SJCRH30 (cell line): ENCODE measurements around the gene COL25A1. TPM values are rescaled to one million over a fixed set of nuclear protein-coding genes. Genes with fewer than 3 reads are reported as not detected.

Experiments used
- DNase-seq, 2 experiments: peaks; one replicate each; pipeline ENCODE4 v3.0.0-alpha.2; 2015 to 2020
- H3K27ac ChIP-seq: fragments of 250-450 bp; sonication (Bioruptor Pico); 2 replicates; pipeline ENCODE4 v1.5.1; 2020; ENCODE audit warnings: mild to moderate bottlenecking, moderate library complexity
- H3K27me3 ChIP-seq: fragments of 250-450 bp; sonication (Bioruptor Pico); 2 replicates; pipeline ENCODE4 v1.5.1; 2020; ENCODE audit warnings: mild to moderate bottlenecking, moderate library complexity
- H3K36me3 ChIP-seq: fragments of 250-450 bp; sonication (Bioruptor Pico); 2 replicates; pipeline ENCODE4 v1.5.1; 2020; ENCODE audit warnings: mild to moderate bottlenecking, moderate library complexity
- H3K4me1 ChIP-seq: fragments of 250-450 bp; sonication (Bioruptor Pico); 2 replicates; pipeline ENCODE4 v1.5.1; 2020; ENCODE audit warnings: mild to moderate bottlenecking, moderate library complexity
- H3K4me3 ChIP-seq: fragments of 250-450 bp; sonication (Bioruptor Pico); 2 replicates; pipeline ENCODE4 v1.5.1; 2020; ENCODE audit warnings: mild to moderate bottlenecking, moderate library complexity
- H3K9me3 ChIP-seq: fragments of 250-450 bp; sonication (Bioruptor Pico); replicated peaks from 2 replicates; pipeline ENCODE4 v1.5.1; 2020; ENCODE audit warnings: mild to moderate bottlenecking, moderate library complexity
- total RNA-seq: library from RNA; depleted of rRNA; stranded (reverse); fragments of >200 nt; shearing (Covaris generic); gene quantifications from 2 replicates; pipeline ENCODE4 v1.2.3, GENCODE V29; 2014

The COL25A1 gene
- total RNA-seq, 1 experiment from 2014 or later, result 13.2 TPM

- H3K36me3 ChIP-seq, result no peaks in the 10 kb centered on the region
- H3K4me3 ChIP-seq, result no peak overlapping the region
- H3K27ac ChIP-seq, result no peak overlapping the region
- H3K27me3 ChIP-seq, result no peaks in the 10 kb centered on the region
- peak; percentile 26 to 27 for DNase-seq
- peaks cover 10% of the 10 kb centered on the region for H3K4me1 ChIP-seq
- H3K9me3 ChIP-seq, result no peaks in the 10 kb centered on the region
Measured at GRCh38 chr4:108978066-108978465, 324.4 kb downstream of the COL25A1 start.

- H3K4me3 ChIP-seq, result no peak overlapping the region
- no peaks in the 10 kb centered on the region for H3K27me3 ChIP-seq
- no peak overlapping the region for H3K27ac ChIP-seq
- no peaks in the 10 kb centered on the region for H3K36me3 ChIP-seq
- peaks cover 5% of the 10 kb centered on the region for H3K4me1 ChIP-seq
- no peak for DNase-seq
- no peaks in the 10 kb centered on the region for H3K9me3 ChIP-seq
Measured at GRCh38 chr4:108972613-108973283, 329.7 kb downstream of the COL25A1 start.

GRCh38 chr4:108971473-108971872, 331.0 kb downstream of the COL25A1 start:
- Histone ChIP-seq H3K36me3 (no peaks in the 10 kb centered on the region), H3K27ac (no peak overlapping the region), H3K4me3 (no peak overlapping the region), H3K27me3 (no peaks in the 10 kb centered on the region), H3K4me1 (no peaks in the 10 kb centered on the region), H3K9me3 (no peaks in the 10 kb centered on the region)
- DNase-seq, result no peak

GRCh38 chr4:108965472-108966076, 336.9 kb downstream of the COL25A1 start:
- Histone ChIP-seq H3K36me3 (no peaks in the 10 kb centered on the region), H3K27me3 (no peaks in the 10 kb centered on the region), H3K27ac (peak overlapping the region; percentile 14), H3K4me1 (peaks cover 19% of the 10 kb centered on the region), H3K4me3 (no peak overlapping the region), H3K9me3 (no peaks in the 10 kb centered on the region)
- DNase-seq, result peak; percentile 21 to 70

DNA sequence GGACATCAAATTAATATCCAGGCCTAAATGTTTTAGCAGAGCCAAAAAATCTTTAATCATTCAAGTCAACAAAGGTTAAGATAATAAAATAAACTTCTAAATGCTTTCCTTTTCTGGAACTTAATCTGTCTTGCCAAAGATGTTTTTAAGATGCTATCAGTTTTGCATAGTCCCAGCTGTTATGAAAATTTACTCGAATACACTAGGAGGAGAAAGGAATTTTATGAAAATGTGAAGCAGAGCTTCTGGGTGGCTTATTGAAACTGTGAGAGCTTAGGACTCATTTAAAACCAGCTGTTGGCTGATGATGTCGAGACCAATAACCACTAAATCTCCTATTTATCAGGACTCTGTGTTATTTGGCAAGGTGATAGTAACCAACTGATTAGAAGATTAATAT, 337.4 kb downstream of the COL25A1 start:
- peak; percentile 45 to 87 for DNase-seq
- Histone ChIP-seq H3K4me1 (peaks cover 19% of the 10 kb centered on the region), H3K4me3 (no peak overlapping the region), H3K9me3 (no peaks in the 10 kb centered on the region), H3K27ac (peak overlapping the region; percentile 14), H3K36me3 (no peaks in the 10 kb centered on the region), H3K27me3 (no peaks in the 10 kb centered on the region)

GRCh38 chr4:108963910-108964309, 338.5 kb downstream of the COL25A1 start:
- Histone ChIP-seq H3K4me1 (peaks cover 29% of the 10 kb centered on the region), H3K27me3 (no peaks in the 10 kb centered on the region), H3K4me3 (no peak overlapping the region), H3K9me3 (no peaks in the 10 kb centered on the region), H3K27ac (no peak overlapping the region), H3K36me3 (no peaks in the 10 kb centered on the region)
- no peak for DNase-seq

DNA sequence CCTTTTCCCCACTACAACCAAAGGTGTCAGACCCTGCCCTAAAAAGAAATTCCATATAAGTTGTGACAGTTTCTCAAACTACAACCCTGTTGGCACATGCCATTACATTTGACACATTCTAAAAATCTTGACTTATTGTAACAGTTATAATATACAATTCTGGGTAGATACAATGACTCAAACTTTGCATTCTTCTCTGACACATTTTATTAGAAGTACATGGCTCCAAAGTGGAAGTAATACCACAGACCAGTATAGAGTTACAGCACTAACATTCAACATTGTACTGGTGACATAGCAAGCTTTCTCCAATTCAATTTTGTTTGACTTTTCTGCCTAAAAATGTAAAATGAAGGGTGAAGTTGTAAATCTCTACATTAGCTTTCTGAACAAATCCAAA, 343.0 kb downstream of the COL25A1 start:
- Histone ChIP-seq H3K27ac (no peak overlapping the region), H3K27me3 (no peaks in the 10 kb centered on the region), H3K4me1 (peaks cover 24% of the 10 kb centered on the region), H3K9me3 (no peaks in the 10 kb centered on the region), H3K4me3 (no peak overlapping the region), H3K36me3 (no peaks in the 10 kb centered on the region)
- peak in 1 of 2 experiments; percentile 37 for DNase-seq

GRCh38 chr4:108954880-108955279, 347.6 kb downstream of the COL25A1 start:
- DNase-seq, result no peak
- peaks cover 19% of the 10 kb centered on the region for H3K4me1 ChIP-seq
- no peaks in the 10 kb centered on the region for H3K27me3 ChIP-seq
- no peaks in the 10 kb centered on the region for H3K36me3 ChIP-seq
- no peaks in the 10 kb centered on the region for H3K9me3 ChIP-seq
- no peak overlapping the region for H3K4me3 ChIP-seq
- peak overlapping the region; percentile 24 for H3K27ac ChIP-seq

- DNase-seq, result no peak
- Histone ChIP-seq H3K36me3 (no peaks in the 10 kb centered on the region), H3K27ac (no peak overlapping the region), H3K9me3 (no peaks in the 10 kb centered on the region), H3K27me3 (no peaks in the 10 kb centered on the region), H3K4me3 (no peak overlapping the region), H3K4me1 (peaks cover 10% of the 10 kb centered on the region)
Measured at GRCh38 chr4:108953941-108954340, 348.5 kb downstream of the COL25A1 start.

GRCh38 chr4:108950158-108950915, 352.1 kb downstream of the COL25A1 start:
- Histone ChIP-seq H3K9me3 (no peaks in the 10 kb centered on the region), H3K4me1 (peaks cover 4% of the 10 kb centered on the region), H3K27me3 (no peaks in the 10 kb centered on the region), H3K36me3 (no peaks in the 10 kb centered on the region), H3K27ac (no peak overlapping the region), H3K4me3 (no peak overlapping the region)
- DNase-seq, result no peak

DNA sequence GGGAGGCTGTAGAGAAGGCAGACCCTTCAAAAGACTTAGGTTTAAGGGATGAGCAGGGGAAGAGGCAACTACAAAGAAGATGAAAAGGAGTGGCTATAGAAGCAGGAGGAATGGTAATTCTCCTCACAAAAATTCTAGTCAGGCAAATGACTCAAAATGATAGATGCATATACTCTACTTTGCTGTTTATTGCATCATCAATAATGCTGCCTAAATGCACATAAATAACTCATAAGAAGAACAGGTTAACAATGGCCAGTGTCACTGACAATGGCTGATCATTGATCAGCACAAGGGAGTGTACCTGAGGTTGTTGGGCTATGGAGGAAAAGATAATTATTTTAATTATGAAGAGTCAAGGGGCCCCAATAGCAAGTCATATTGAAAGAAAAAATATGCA, 354.9 kb downstream of the COL25A1 start:
- DNase-seq, result no peak
- Histone ChIP-seq H3K9me3 (no peaks in the 10 kb centered on the region), H3K36me3 (no peaks in the 10 kb centered on the region), H3K4me1 (no peaks in the 10 kb centered on the region), H3K4me3 (no peak overlapping the region), H3K27me3 (no peaks in the 10 kb centered on the region), H3K27ac (no peak overlapping the region)

DNA sequence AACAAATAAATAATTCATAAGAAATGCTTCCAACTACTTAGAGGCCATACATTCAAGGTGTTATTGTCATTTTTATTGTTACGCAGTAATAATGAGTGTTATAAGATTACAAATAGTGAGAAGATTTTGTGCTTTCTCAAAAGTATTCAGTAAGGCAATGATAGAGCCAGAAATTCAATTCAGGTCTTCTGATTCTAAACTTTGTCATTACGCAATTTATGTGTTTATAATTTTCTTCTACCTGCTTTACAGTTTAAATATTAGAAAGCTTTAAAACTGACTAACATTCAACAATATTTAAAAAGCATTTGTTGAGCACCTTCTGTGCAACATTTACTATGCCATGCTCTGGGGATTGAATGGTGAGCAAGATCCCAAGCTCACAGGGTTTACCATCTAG, 356.2 kb downstream of the COL25A1 start:
- DNase-seq, result no peak
- Histone ChIP-seq H3K9me3 (no peaks in the 10 kb centered on the region), H3K36me3 (no peaks in the 10 kb centered on the region), H3K4me1 (peaks cover 7% of the 10 kb centered on the region; the same call in 1 of the 2 replicates), H3K27ac (no peak overlapping the region), H3K27me3 (no peaks in the 10 kb centered on the region), H3K4me3 (no peak overlapping the region)

- Histone ChIP-seq H3K36me3 (no peaks in the 10 kb centered on the region), H3K27me3 (no peaks in the 10 kb centered on the region), H3K4me1 (peaks cover 7% of the 10 kb centered on the region; the same call in 1 of the 2 replicates), H3K9me3 (no peaks in the 10 kb centered on the region), H3K4me3 (no peak overlapping the region), H3K27ac (no peak overlapping the region)
- DNase-seq, result no peak
Measured at GRCh38 chr4:108943976-108944591, 358.4 kb downstream of the COL25A1 start.

DNA sequence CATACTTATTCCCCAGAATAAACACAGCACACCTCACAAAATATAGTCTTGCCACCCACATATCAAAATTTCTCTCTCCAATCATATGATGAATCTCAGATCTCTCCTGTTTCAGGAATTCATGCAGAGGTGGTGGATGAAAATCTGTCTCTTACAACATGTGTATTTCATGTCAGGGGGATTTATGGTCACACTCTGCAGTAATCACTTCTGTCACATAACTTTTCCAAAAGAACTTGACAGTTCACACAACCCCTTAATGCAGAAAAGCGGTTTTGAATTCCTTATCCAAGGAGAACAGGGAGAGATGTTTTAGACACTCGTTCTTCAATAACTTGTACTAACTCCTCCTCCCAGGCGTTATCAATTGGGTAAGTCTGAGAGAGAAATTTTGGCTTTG, 359.1 kb downstream of the COL25A1 start:
- Histone ChIP-seq H3K4me1 (peaks cover 7% of the 10 kb centered on the region; the same call in 1 of the 2 replicates), H3K9me3 (no peaks in the 10 kb centered on the region), H3K27me3 (no peaks in the 10 kb centered on the region), H3K27ac (no peak overlapping the region), H3K4me3 (no peak overlapping the region), H3K36me3 (no peaks in the 10 kb centered on the region)
- no peak for DNase-seq

GRCh38 chr4:108941904-108942430, 360.5 kb downstream of the COL25A1 start:
- Histone ChIP-seq H3K36me3 (no peaks in the 10 kb centered on the region; the same call in 1 of the 2 replicates), H3K9me3 (no peaks in the 10 kb centered on the region), H3K4me3 (no peak overlapping the region), H3K27ac (no peak overlapping the region), H3K27me3 (no peaks in the 10 kb centered on the region), H3K4me1 (peaks cover 7% of the 10 kb centered on the region; the same call in 1 of the 2 replicates)
- peak; percentile 51 to 74 for DNase-seq
